Activated CD8-positive, alpha-beta memory T cell treated with anti-CD3 and anti-CD28 coated beads, Interleukin-2, amount 50 U/mL, for 24 hours (primary cell): Measurements from ENCODE around the gene TNFRSF21.
"Not testable (repeated sequence)": the region's sequence is repeated elsewhere in the genome, so short reads cannot be mapped to it uniquely, and the experiment has no call there.

Experiments
- DNase-seq: peaks from one replicate; pipeline ENCODE4 v3.0.0-alpha.2; 2020; ENCODE audit errors: extremely low read depth

The TNFRSF21 gene

GRCh38 chr6:47309291-47310130 lies at the start of gene TNFRSF21:
TNFRSF21 (minus strand) TSS chr6:47309905; CDS start chr6:47309511, 394 bp downstream.
- peak; percentile 45 for DNase-seq

- no peak for DNase-seq
Observed at GRCh38 chr6:47358440-47359225, 48.9 kb upstream of the TNFRSF21 start.

GRCh38 chr6:47357827-47358226 lies 48.1 kb upstream of the TNFRSF21 start:
- no peak for DNase-seq

GRCh38 chr6:47355496-47355895 lies 45.8 kb upstream of the TNFRSF21 start:
- DNase-seq = no peak

- DNase-seq = no peak
Observed at GRCh38 chr6:47353871-47354270, 44.2 kb upstream of the TNFRSF21 start.

GRCh38 chr6:47352966-47353365 lies 43.3 kb upstream of the TNFRSF21 start:
- DNase-seq = no peak

- DNase-seq = no peak
Observed at GRCh38 chr6:47352194-47352920, 42.7 kb upstream of the TNFRSF21 start.

GRCh38 chr6:47351621-47352020 lies 41.9 kb upstream of the TNFRSF21 start:
- DNase-seq = no peak

GRCh38 chr6:47349931-47350330 lies 40.2 kb upstream of the TNFRSF21 start:
- no peak for DNase-seq

GRCh38 chr6:47348316-47348863 lies 38.7 kb upstream of the TNFRSF21 start:
- no peak for DNase-seq

GRCh38 chr6:47345761-47346160 lies 36.1 kb upstream of the TNFRSF21 start:
- DNase-seq = no peak

- DNase-seq = no peak
Observed at GRCh38 chr6:47344022-47344421, 34.3 kb upstream of the TNFRSF21 start.

- no peak for DNase-seq
Observed at GRCh38 chr6:47343600-47343999, 33.9 kb upstream of the TNFRSF21 start.

GRCh38 chr6:47342824-47343223 lies 33.1 kb upstream of the TNFRSF21 start:
- no peak for DNase-seq

GRCh38 chr6:47337519-47337918 lies 27.8 kb upstream of the TNFRSF21 start:
- no peak for DNase-seq

GRCh38 chr6:47336334-47336733 lies 26.6 kb upstream of the TNFRSF21 start:
- DNase-seq = no peak

- no peak for DNase-seq
Observed at GRCh38 chr6:47335466-47335865, 25.8 kb upstream of the TNFRSF21 start.

GRCh38 chr6:47334334-47334733 lies 24.6 kb upstream of the TNFRSF21 start:
- DNase-seq = no peak

- DNase-seq = not testable (repeated sequence)
Observed at GRCh38 chr6:47328606-47329005, 18.9 kb upstream of the TNFRSF21 start.

GRCh38 chr6:47328139-47328538 lies 18.4 kb upstream of the TNFRSF21 start:
- not testable (repeated sequence) for DNase-seq

GRCh38 chr6:47323887-47324286 lies 14.2 kb upstream of the TNFRSF21 start:
- DNase-seq = no peak

- no peak for DNase-seq
Observed at GRCh38 chr6:47323321-47323720, 13.6 kb upstream of the TNFRSF21 start.
